Mammary epithelial cell (primary cell): Measurements from ENCODE around the gene PASD1.

Experiments
- EZH2 ChIP-seq: IDR thresholded peaks from 2 replicates; pipeline ENCODE4 v1.6.1; 2012; ENCODE audit warnings: low read length, inconsistent platforms, borderline replicate concordance
- TF ChIP-seq, protein P1 (sequence below), 2 donors: IDR thresholded peaks in 1 of 2; conservative IDR thresholded peaks in 1 of 2; 2 replicates each; pipeline ENCODE4 v1.5.1; 2011 to 2012; ENCODE audit warnings: inconsistent platforms in 2 of 2, low read length in 2 of 2, mild to moderate bottlenecking in 2 of 2, control low read depth in 1 of 2, low read depth in 1 of 2; ENCODE audit not compliant: insufficient read depth in 1 of 2; ENCODE audit errors: extremely low read depth in 1 of 2

DNA sequence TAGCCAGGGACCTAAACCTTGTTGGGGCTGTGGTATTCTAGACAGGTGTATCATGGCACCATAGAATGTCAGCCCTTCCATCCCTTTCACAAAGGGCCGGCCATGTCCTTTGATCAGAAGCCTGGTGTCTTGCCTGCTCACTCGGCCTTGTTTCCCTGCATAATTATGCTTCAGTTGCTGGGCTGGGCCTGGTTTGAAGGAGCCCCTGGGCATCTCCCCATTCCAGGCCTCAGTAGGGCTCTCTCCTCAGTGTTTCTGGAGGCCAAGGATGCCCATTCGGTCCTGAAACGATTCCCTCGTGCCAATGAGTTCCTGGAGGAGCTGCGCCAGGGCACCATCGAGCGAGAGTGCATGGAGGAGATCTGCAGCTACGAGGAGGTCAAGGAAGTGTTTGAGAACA lies 136.3 kb downstream of the PASD1 start:
- no peak for TF ChIP-seq EZH2
- TF ChIP-seq, protein P1, sequence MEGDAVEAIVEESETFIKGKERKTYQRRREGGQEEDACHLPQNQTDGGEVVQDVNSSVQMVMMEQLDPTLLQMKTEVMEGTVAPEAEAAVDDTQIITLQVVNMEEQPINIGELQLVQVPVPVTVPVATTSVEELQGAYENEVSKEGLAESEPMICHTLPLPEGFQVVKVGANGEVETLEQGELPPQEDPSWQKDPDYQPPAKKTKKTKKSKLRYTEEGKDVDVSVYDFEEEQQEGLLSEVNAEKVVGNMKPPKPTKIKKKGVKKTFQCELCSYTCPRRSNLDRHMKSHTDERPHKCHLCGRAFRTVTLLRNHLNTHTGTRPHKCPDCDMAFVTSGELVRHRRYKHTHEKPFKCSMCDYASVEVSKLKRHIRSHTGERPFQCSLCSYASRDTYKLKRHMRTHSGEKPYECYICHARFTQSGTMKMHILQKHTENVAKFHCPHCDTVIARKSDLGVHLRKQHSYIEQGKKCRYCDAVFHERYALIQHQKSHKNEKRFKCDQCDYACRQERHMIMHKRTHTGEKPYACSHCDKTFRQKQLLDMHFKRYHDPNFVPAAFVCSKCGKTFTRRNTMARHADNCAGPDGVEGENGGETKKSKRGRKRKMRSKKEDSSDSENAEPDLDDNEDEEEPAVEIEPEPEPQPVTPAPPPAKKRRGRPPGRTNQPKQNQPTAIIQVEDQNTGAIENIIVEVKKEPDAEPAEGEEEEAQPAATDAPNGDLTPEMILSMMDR (conservative IDR thresholded peaks at IDR 0.05 in 1 of 2, IDR thresholded peaks at IDR 0.05 in 1 of 2; ENCODE audit: extremely low read depth in 1 of 2, insufficient read depth in 1 of 2, low read depth in 1 of 2, low read length in 2 of 2) = no peak
